Measurements from ENCODE around the gene PROK2. TPM values are rescaled to one million over a fixed set of nuclear protein-coding genes. Genes with fewer than 3 reads are reported as not detected.

PROK2 gene
- polyA plus RNA-seq, 1 donor (not counting 4 experiments of a cell fraction or from before 2014, with no cell fraction given): not detected

GRCh38 chr3:71733319-71733718, 51.6 kb downstream of the PROK2 start:
- Histone ChIP-seq H3K27me3 (ENCODE audit: control insufficient read depth, extremely low read depth, insufficient read depth, low read length) (peaks cover 4% of the 10 kb centered on the region), H3K9me1 (ENCODE audit: control insufficient read depth, extremely low read depth, insufficient read depth, low read length) (no peaks in the 10 kb centered on the region), H4K20me1 (ENCODE audit: control insufficient read depth, extremely low read depth, insufficient read depth, low read length) (no peaks in the 10 kb centered on the region), H3K27ac (ENCODE audit: control insufficient read depth, insufficient read depth, low read length) (no peak overlapping the region), H3K4me1 (ENCODE audit: control insufficient read depth, extremely low read depth, insufficient read depth, low read length) (no peaks in the 10 kb centered on the region), H3K4me3 (ENCODE audit: control insufficient read depth in 2 of 3, extremely low read depth in 1 of 3, insufficient read depth in 2 of 3, low read depth in 1 of 3, low read length in 3 of 3) (no peak overlapping the region), H3K79me2 (ENCODE audit: control insufficient read depth, insufficient read depth, low read length) (no peaks in the 10 kb centered on the region), H3K36me3 (ENCODE audit: control insufficient read depth in 2 of 2, extremely low read depth in 1 of 2, insufficient read depth in 2 of 2, low read length in 2 of 2) (no peaks in the 10 kb centered on the region), H2AFZ (ENCODE audit: control insufficient read depth, low read length) (no peak overlapping the region), H3K9me3 (ENCODE audit: control insufficient read depth, low read depth, low read length) (no peaks in the 10 kb centered on the region), H3K9ac (ENCODE audit: control insufficient read depth, extremely low read depth, insufficient read depth, low read length) (no peak overlapping the region), H3K4me2 (ENCODE audit: control insufficient read depth, extremely low read depth, insufficient read depth, low read depth, low read length) (no peak overlapping the region)
- no peak for DNase-seq (ENCODE audit: low read depth, low spot score)
- dilution Hi-C loops (cut with MboI; ENCODE audit: extremely low pct_ligation_motif_present, low sequenced_read_pairs): no loop called here
- no peak for FAIRE-seq
- TF ChIP-seq CTCF (optimal IDR thresholded peaks at IDR 0.05 in 1 of 3, IDR thresholded peaks at IDR 0.05 in 1 of 3, conservative IDR thresholded peaks at IDR 0.05 in 1 of 3; ENCODE audit: extremely low read depth in 1 of 3, insufficient read depth in 2 of 3, low read length in 3 of 3): no peak
- TF ChIP-seq EZH2 (IDR thresholded peaks at IDR 0.05; ENCODE audit: low read length): no peak

GRCh38 chr3:71732637-71733036, 52.3 kb downstream of the PROK2 start:
- FAIRE-seq (no peak), DNase-seq (ENCODE audit: low read depth, low spot score) (no peak)
- Histone ChIP-seq H4K20me1 (ENCODE audit: control insufficient read depth, extremely low read depth, insufficient read depth, low read length) (no peaks in the 10 kb centered on the region), H3K9ac (ENCODE audit: control insufficient read depth, extremely low read depth, insufficient read depth, low read length) (no peak overlapping the region), H3K27me3 (ENCODE audit: control insufficient read depth, extremely low read depth, insufficient read depth, low read length) (no peaks in the 10 kb centered on the region), H3K36me3 (ENCODE audit: control insufficient read depth in 2 of 2, extremely low read depth in 1 of 2, insufficient read depth in 2 of 2, low read length in 2 of 2) (no peaks in the 10 kb centered on the region), H3K9me3 (ENCODE audit: control insufficient read depth, low read depth, low read length) (no peaks in the 10 kb centered on the region), H3K27ac (ENCODE audit: control insufficient read depth, insufficient read depth, low read length) (no peak overlapping the region), H3K9me1 (ENCODE audit: control insufficient read depth, extremely low read depth, insufficient read depth, low read length) (no peaks in the 10 kb centered on the region), H2AFZ (ENCODE audit: control insufficient read depth, low read length) (no peak overlapping the region), H3K4me2 (ENCODE audit: control insufficient read depth, extremely low read depth, insufficient read depth, low read depth, low read length) (no peak overlapping the region), H3K4me1 (ENCODE audit: control insufficient read depth, extremely low read depth, insufficient read depth, low read length) (no peaks in the 10 kb centered on the region), H3K4me3 (ENCODE audit: control insufficient read depth in 2 of 3, extremely low read depth in 1 of 3, insufficient read depth in 2 of 3, low read depth in 1 of 3, low read length in 3 of 3) (no peak overlapping the region), H3K79me2 (ENCODE audit: control insufficient read depth, insufficient read depth, low read length) (no peaks in the 10 kb centered on the region)
- TF ChIP-seq CTCF (optimal IDR thresholded peaks at IDR 0.05 in 1 of 3, IDR thresholded peaks at IDR 0.05 in 1 of 3, conservative IDR thresholded peaks at IDR 0.05 in 1 of 3; ENCODE audit: extremely low read depth in 1 of 3, insufficient read depth in 2 of 3, low read length in 3 of 3) (no peak), EZH2 (IDR thresholded peaks at IDR 0.05; ENCODE audit: low read length) (no peak)
- dilution Hi-C loops (cut with MboI; ENCODE audit: extremely low pct_ligation_motif_present, low sequenced_read_pairs): no loop called here
